SK-N-DZ (cell line): ENCODE measurements around the gene CTAG1A. TPM values are rescaled to one million over a fixed set of nuclear protein-coding genes. Genes with fewer than 3 reads are reported as not detected.
"Not testable (repeated sequence)": the region's sequence is repeated elsewhere in the genome, so short reads cannot be mapped to it uniquely, and the experiment has no call there.

Experiments used
- DNase-seq: peaks from one replicate; pipeline ENCODE4 v3.0.0-alpha.2; 2015; ENCODE audit warnings: low spot score
- polyA plus RNA-seq, 2 experiments: library from polyadenylated mRNA; depleted of rRNA; stranded (reverse); fragments of >200 nt; gene quantifications; 2 replicates each; pipeline ENCODE4 v1.2.3, GENCODE V29; 2014

Gene CTAG1A
- polyA plus RNA-seq (2014; cell fraction: cytosol; rRNA removed), result not detected in 2 replicates
- polyA plus RNA-seq (2014; cell fraction: nucleus; rRNA removed), result 0.73 TPM in 1 of 2 replicates, not detected in the other

GRCh38 chrX:154584585-154585183 is at the start of gene CTAG1A:
Gene CTAG1A, plus strand, starts transcription at chrX:154585133. Its CDS starts 74 bp downstream, at chrX:154585207.
- not testable (repeated sequence) for DNase-seq

- DNase-seq, result no peak
Measured at GRCh38 chrX:154535892-154536291, 49.0 kb upstream of the CTAG1A start.

- DNase-seq, result peak; percentile 63
Measured at GRCh38 chrX:154539077-154539476, 45.9 kb upstream of the CTAG1A start.

- not testable (repeated sequence) for DNase-seq
Measured at GRCh38 chrX:154540365-154540764, 44.6 kb upstream of the CTAG1A start.

- no peak for DNase-seq
Measured at GRCh38 chrX:154540897-154541535, 43.9 kb upstream of the CTAG1A start.

GRCh38 chrX:154541589-154541895 is 43.4 kb upstream of the CTAG1A start:
- no peak for DNase-seq

GRCh38 chrX:154541896-154542722 is 42.8 kb upstream of the CTAG1A start:
- DNase-seq, result no peak

- DNase-seq, result no peak
Measured at GRCh38 chrX:154542723-154543424, 42.1 kb upstream of the CTAG1A start.

- no peak for DNase-seq
Measured at GRCh38 chrX:154545673-154546274, 39.2 kb upstream of the CTAG1A start.

- peak; percentile 71 for DNase-seq
Measured at GRCh38 chrX:154546354-154547244, 38.3 kb upstream of the CTAG1A start, which contains the start of gene G6PD. Gene G6PD, minus strand, starts transcription at chrX:154546846. Its CDS starts 691 bp downstream, at chrX:154546155.

GRCh38 chrX:154547245-154548027 is 37.5 kb upstream of the CTAG1A start, which contains the start of gene IKBKG:
Gene IKBKG, plus strand, starts transcription at chrX:154547620. Its CDS starts 4,383 bp downstream, at chrX:154552003.
- DNase-seq, result peak; percentile 89

- DNase-seq, result no peak
Measured at GRCh38 chrX:154548028-154548316, 37.0 kb upstream of the CTAG1A start.

- no peak for DNase-seq
Measured at GRCh38 chrX:154549766-154550165, 35.2 kb upstream of the CTAG1A start.

- not testable (repeated sequence) for DNase-seq
Measured at GRCh38 chrX:154552112-154552806, 32.7 kb upstream of the CTAG1A start.

GRCh38 chrX:154558060-154558690 is 26.8 kb upstream of the CTAG1A start:
- not testable (repeated sequence) for DNase-seq

GRCh38 chrX:154558896-154559295 is 26.0 kb upstream of the CTAG1A start:
- DNase-seq, result not testable (repeated sequence)

GRCh38 chrX:154560326-154560725 is 24.6 kb upstream of the CTAG1A start:
- DNase-seq, result not testable (repeated sequence)

GRCh38 chrX:154562295-154562694 is 22.6 kb upstream of the CTAG1A start:
- DNase-seq, result not testable (repeated sequence)
